GM19193 (cell line): Measurements from ENCODE around the gene STK32B.

Source experiments
- POLR2A ChIP-seq: IDR thresholded peaks from 4 replicates; pipeline ENCODE4 v1.6.1; 2011; ENCODE audit not compliant: insufficient read depth, insufficient read length; ENCODE audit errors: extremely low read depth

STK32B gene

GRCh38 chr4:5192271-5192670 lies 141.0 kb downstream of the STK32B start:
- no peak for TF ChIP-seq POLR2A

DNA sequence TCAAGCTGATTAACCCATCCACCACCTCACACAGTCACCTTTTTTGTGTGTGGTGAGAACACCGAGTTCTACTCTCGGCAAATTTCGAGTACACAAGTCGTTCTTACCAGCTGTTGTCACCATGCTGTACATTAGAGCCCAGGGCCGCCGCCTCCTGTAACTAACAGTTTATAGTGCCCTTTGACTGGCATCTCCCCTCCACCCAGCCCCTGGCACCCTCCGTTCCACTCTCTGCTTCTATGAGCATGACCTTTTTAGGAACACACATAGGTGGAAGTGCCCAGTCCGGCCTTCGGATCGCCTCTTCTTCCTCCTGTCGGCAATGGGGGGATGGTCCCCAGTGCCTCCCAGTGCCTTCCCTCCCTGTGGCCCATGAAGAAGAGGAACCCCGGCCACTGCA lies 141.4 kb downstream of the STK32B start:
- no peak for TF ChIP-seq POLR2A

DNA sequence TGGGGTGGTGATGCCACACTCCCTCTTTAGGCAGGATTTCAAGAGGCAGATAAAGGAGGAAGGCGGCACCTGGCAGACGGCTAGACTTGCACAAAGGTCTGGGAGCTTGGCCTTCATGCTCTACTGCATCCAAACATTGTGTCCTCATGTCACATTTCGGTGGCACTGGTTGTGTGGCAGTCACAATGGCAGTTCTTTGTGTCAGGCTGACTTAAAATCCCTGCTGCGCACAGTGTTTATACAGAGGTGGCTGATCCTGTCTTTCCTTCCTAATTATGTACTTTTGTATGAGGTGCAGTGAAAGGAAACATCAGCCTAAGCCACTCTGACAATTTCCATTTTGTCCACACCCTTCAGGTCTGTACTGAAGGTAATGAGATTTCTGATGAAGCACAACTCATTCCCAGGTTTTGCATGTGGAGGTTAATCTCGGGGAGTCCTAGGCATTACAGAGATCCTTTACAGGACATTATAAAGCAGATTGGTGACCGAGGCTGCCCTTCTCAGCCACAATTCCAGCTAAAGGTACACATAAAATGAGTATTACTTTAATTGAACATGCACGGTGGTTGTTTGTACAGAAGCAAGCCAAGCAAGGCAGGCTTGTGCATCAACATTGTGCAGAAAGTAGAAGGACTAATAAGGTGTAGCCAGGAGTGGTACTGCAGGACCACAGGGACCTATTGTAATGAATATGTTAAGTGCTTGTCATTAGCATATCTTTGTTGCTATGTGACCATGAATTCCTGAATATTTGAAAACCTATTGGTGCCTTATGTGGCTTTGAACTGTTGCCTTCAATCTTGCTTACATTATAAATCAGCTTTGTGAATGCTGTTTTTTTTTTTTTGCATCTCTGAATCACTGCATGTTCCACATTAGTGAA lies 147.6 kb downstream of the STK32B start:
- TF ChIP-seq POLR2A: no peak

GRCh38 chr4:5199912-5200311 lies 148.6 kb downstream of the STK32B start:
- TF ChIP-seq POLR2A: no peak

- TF ChIP-seq POLR2A: no peak
Observed at GRCh38 chr4:5200513-5200912, 149.2 kb downstream of the STK32B start.

DNA sequence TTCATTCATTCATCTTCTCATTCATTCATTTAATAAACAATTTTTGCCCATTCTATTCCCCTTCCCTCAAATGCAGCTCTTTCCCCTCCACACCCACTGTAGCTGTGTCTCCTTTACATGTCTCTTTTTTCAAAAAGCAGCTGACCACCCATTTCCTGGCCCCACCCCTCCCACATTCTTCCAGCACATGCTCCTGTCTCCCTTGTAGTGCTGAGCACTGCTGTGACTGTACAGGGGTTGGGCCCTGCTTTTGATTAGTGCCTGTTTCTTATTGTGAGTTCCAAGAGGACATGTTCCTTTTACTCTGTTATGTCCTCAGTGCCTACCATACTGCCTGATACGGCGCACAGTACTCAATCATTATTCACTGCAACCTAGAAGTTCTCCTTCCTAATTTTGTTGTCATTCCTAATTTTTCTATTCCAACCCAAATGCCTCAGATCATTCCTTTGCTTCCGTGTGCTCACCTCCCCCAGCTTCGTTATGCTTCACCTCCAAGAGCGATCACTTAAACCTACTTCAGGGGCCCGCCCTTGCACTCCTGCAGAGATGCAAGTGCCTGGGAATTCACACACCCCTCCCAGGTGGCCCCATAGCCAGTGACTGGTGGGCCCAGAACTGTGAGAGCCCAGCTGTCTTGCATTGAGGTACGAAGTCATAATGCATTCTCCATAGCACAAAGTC lies 152.2 kb downstream of the STK32B start:
- TF ChIP-seq POLR2A: no peak

DNA sequence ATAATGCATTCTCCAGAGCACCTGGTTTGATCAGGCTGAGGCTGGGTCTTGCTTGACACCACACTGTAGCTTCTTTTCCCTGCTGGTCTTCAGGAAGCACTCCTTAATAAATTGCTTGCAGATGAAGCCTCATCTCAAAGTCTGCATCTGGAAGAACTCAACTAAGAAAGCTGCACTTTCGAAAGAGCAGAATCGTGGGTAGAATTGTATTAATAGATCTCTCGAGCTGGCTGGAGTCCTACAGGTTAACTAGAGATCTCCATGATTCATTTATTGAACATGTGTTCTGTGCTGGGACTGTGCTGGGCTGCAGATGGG lies 152.7 kb downstream of the STK32B start:
- no peak for TF ChIP-seq POLR2A

DNA sequence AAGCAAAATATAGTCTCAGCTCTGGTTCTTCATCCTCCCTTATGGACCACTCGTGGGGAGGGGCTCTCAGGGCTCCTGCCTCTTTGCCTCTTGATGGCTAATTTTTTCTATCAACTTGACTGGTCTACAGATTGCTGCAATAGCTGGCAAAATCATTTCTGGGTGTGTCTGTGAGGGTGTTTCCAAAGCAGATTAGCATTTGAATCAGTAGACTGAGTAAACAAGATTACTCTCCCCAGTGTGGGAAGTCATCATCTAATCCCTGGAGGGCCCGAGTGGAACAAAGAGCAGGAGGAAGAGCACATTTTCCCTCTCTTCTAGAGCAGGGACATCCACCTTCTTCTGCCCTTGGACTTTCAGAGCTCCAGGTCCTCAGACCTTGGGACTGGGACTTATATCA lies 153.5 kb downstream of the STK32B start:
- TF ChIP-seq POLR2A: no peak

DNA sequence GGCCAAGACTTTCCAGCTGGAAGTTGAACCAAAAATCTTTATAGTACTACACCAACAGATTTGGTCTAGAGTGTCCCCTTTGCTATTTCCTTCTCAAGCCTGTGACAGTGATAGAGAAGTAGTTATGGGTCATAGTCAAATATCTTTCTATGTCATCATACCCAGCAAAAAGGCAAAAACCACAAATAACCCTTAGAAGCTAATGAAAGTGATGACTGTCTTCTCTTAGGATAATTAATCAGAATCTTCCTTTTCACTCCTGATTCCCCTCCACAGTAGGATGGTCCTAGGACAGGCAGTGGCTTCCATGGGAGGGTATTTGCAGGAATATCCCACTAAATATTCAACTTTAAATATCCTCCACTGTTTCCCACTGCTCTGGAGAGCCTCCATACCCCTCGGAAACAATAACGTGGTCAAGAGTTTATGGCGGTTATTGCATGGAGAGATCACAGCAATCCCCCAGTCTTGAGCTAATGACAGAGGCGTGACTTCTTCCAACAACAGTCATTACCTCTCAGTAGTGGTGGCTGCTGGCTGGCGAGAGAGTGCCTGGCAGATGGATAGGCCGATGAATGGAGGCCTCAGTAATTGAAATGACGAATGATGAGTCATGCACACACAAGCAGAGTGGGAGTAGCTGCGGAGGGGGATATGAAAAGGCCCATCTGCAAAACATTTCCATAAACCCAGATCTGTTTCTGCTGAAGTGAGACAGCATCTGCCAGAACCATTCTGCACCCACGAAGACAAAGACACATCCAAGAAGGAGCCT lies 154.9 kb downstream of the STK32B start:
- no peak for TF ChIP-seq POLR2A

DNA sequence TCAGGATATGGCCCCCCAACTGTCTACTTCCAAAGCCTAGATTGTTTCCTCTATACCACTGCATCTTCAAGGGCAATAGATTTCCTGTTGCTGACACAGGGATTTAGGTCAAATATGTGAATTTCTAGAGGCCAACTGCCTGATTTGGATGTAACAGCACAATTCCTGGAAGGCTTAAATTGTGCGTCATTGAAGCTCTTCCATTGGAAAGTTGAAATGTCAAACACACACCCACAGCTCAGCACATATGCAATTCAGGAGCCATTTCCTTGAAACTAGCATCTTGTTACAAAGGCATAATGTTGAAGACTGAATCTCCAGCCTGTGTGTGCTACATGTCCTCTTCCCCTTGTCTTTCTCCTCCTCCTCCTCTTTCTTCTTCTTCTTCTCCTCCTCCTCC lies 158.6 kb downstream of the STK32B start:
- TF ChIP-seq POLR2A: no peak

- no peak for TF ChIP-seq POLR2A
Observed at GRCh38 chr4:5211282-5211839, 160.1 kb downstream of the STK32B start.

GRCh38 chr4:5212255-5213013 lies 161.2 kb downstream of the STK32B start:
- no peak for TF ChIP-seq POLR2A

GRCh38 chr4:5213087-5213595 lies 161.9 kb downstream of the STK32B start:
- no peak for TF ChIP-seq POLR2A

GRCh38 chr4:5215321-5215720 lies 164.0 kb downstream of the STK32B start:
- TF ChIP-seq POLR2A: no peak

GRCh38 chr4:5217421-5217820 lies 166.1 kb downstream of the STK32B start:
- no peak for TF ChIP-seq POLR2A

- no peak for TF ChIP-seq POLR2A
Observed at GRCh38 chr4:5218376-5219069, 167.2 kb downstream of the STK32B start.
